ENCODE measurements around the gene FTSJ3.
"Not testable (repeated sequence)": the region's sequence is repeated elsewhere in the genome, so short reads cannot be mapped to it uniquely, and the experiment has no call there.

FTSJ3 gene, protein sequence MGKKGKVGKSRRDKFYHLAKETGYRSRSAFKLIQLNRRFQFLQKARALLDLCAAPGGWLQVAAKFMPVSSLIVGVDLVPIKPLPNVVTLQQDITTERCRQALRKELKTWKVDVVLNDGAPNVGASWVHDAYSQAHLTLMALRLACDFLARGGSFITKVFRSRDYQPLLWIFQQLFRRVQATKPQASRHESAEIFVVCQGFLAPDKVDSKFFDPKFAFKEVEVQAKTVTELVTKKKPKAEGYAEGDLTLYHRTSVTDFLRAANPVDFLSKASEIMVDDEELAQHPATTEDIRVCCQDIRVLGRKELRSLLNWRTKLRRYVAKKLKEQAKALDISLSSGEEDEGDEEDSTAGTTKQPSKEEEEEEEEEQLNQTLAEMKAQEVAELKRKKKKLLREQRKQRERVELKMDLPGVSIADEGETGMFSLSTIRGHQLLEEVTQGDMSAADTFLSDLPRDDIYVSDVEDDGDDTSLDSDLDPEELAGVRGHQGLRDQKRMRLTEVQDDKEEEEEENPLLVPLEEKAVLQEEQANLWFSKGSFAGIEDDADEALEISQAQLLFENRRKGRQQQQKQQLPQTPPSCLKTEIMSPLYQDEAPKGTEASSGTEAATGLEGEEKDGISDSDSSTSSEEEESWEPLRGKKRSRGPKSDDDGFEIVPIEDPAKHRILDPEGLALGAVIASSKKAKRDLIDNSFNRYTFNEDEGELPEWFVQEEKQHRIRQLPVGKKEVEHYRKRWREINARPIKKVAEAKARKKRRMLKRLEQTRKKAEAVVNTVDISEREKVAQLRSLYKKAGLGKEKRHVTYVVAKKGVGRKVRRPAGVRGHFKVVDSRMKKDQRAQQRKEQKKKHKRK

GRCh38 chr17:63827002-63827800 lies at the start of gene FTSJ3, which contains the start of gene PSMC5:
Gene FTSJ3, minus strand, starts transcription at chr17:63827663. Its CDS starts 761 bp downstream, at chr17:63826902.
Gene PSMC5, plus strand, starts transcription at chr17:63827431. Its CDS starts 60 bp downstream, at chr17:63827491.
- Mint-ChIP-seq H3K4me3 (peak within 1 kb of the TSS; percentile 87), H3K9me3 (no peaks in the 10 kb centered on the region), H3K36me3 (peaks cover 80% of the 10 kb centered on the region), H3K27ac (peak within 1 kb of the TSS; percentile 96), H3K4me1 (peaks cover 80% of the 10 kb centered on the region), H3K27me3 (no peaks in the 10 kb centered on the region)
- CTCF ChIA-PET = interaction anchor here (1.0 to 1.1 kb wide), 2 partner anchors 10 to 12 kb away, joined by 4 to 5 read pairs; no protein-coding TSS in a partner anchor
- peak; percentile 98 for DNase-seq

- not testable (repeated sequence) for H3K4me1 Mint-ChIP-seq, DNase-seq, H3K4me3 Mint-ChIP-seq, H3K27ac Mint-ChIP-seq, H3K36me3 Mint-ChIP-seq, H3K9me3 Mint-ChIP-seq
- CTCF ChIA-PET = interaction anchor here (0.6 to 2.3 kb wide), 3 partner anchors 9 to 23 kb away, joined by 3 to 7 read pairs (median 3); no protein-coding TSS in a partner anchor
- H3K27me3 Mint-ChIP-seq = peaks cover 47% of the 10 kb centered on the region
These were observed 47.2 kb upstream of the FTSJ3 start for GRCh38 chr17:63874693-63875092.

DNA sequence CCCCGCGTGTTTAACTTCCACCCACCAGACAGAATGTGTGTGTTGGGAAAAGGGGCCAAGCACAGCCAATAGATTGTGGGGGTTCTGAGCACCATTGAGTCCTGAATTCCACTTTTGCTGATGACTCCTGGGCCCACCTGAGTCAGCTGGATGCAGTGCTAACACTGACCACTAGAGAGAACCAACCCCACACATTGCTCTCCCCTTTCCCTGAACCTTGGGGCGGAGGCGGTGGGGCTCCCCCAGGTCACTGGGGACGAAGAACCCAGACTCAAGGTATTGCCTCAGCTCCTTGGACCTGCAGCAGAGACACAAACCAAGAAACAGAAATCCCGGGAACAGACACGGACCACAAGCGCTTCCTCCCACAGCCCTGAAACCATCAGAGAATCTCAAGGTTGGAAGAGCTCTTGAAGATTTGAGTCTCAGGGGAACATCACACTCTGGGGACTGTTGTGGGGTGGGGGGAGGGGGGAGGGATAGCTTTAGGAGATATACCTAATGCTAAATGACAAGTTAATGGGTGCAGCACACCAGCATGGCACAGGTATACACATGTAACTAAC lies 46.7 kb upstream of the FTSJ3 start:
- CTCF ChIA-PET = interaction anchor here (0.6 to 2.3 kb wide), 3 partner anchors 9 to 23 kb away, joined by 3 to 7 read pairs (median 3); no protein-coding TSS in a partner anchor
- H3K36me3 Mint-ChIP-seq, H3K4me1 Mint-ChIP-seq, H3K4me3 Mint-ChIP-seq, DNase-seq, H3K27ac Mint-ChIP-seq, H3K9me3 Mint-ChIP-seq: not testable (repeated sequence)
- peaks cover 53% of the 10 kb centered on the region for H3K27me3 Mint-ChIP-seq

DNA sequence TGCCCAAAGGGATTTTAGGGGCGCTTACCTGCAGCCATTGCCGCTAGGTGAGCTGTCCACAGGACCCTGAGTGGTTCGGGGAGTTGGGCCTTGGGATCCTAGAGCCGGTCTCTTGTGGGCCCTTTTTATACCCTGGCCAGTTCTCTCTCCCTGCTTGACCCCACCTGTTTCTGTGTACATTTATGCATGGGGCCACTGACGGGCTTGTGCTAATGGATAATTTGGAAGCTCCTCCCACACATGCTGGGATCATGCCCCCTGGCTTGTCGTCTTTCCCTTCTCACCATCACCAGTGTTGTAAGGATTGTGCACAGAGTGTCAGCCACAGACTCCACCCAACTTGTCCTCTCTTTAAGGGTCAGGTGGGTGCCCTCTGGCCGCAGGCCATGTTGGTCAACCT lies 46.1 kb upstream of the FTSJ3 start, which contains the start of gene CSH2:
TSS of gene CSH2 (minus strand) at position 101 of the 400 bp plus-strand sequence. CDS start at position 38, 63 bp downstream.
- not testable (repeated sequence) for H3K27ac Mint-ChIP-seq, H3K4me3 Mint-ChIP-seq, H3K36me3 Mint-ChIP-seq, H3K4me1 Mint-ChIP-seq, DNase-seq, H3K9me3 Mint-ChIP-seq
- CTCF ChIA-PET = interaction anchor here (2.3 kb wide), 1 partner anchor 15 kb away, joined by 7 read pairs; no protein-coding TSS in a partner anchor
- H3K27me3 Mint-ChIP-seq = peaks cover 53% of the 10 kb centered on the region

DNA sequence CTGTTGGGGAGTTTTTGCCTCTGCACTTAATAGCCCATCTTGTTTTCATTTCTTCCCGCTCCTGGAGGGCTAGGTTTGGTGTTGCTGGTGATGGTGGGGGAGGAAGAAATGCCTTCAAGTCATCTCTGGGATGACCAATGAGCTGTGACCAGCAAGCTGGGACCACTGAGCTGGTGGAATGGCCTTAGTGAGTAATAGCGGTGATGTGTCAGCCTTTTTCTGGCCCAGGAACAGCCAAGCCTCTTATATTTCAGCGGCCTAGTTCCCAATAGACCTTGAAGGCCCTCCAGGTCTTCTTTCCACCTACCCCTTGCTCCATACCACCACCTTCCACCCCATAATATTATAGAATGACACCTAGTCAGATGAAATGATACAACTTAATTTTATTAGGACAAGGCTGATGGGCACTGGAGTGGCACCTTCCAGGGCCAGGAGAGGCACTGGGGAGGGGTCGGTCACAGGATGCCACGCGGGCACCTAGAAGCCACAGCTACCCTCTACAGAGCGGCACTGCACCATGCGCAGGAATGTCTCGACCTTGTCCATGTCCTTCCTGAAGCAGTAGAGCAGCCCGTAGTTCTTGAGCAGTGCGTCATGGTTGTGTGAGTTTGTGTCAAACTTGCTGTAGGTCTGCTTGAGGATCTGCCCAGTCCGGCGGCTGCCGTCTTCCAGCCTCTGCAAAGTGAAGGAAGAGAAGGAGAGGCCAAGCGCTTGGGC lies 44.3 kb upstream of the FTSJ3 start:
- H3K4me1 Mint-ChIP-seq, H3K27ac Mint-ChIP-seq, H3K36me3 Mint-ChIP-seq, H3K4me3 Mint-ChIP-seq, H3K9me3 Mint-ChIP-seq, DNase-seq, CTCF ChIA-PET: not testable (repeated sequence)
- peaks cover 48% of the 10 kb centered on the region for H3K27me3 Mint-ChIP-seq

DNA sequence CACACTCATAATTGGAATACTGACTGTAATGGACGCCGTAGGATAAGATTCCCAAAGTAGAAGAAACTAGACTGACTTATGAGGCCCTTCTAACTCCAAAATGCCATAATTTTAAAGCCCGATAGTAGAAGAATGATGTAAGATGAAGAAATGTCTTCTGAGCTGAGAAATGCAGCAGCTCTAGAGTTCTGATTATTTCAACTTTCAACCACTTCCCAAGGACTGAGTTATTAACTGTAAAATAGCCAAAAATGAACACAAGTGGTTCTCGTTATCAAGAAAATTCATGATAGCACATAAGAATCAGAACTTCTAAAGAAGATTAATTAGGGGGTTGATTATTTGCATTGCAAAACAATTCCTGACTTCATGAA lies 42.8 kb upstream of the FTSJ3 start:
- CTCF ChIA-PET = interaction anchor here (1.3 kb wide), 1 partner anchor 13 kb away, joined by 4 read pairs; no protein-coding TSS in a partner anchor

DNA sequence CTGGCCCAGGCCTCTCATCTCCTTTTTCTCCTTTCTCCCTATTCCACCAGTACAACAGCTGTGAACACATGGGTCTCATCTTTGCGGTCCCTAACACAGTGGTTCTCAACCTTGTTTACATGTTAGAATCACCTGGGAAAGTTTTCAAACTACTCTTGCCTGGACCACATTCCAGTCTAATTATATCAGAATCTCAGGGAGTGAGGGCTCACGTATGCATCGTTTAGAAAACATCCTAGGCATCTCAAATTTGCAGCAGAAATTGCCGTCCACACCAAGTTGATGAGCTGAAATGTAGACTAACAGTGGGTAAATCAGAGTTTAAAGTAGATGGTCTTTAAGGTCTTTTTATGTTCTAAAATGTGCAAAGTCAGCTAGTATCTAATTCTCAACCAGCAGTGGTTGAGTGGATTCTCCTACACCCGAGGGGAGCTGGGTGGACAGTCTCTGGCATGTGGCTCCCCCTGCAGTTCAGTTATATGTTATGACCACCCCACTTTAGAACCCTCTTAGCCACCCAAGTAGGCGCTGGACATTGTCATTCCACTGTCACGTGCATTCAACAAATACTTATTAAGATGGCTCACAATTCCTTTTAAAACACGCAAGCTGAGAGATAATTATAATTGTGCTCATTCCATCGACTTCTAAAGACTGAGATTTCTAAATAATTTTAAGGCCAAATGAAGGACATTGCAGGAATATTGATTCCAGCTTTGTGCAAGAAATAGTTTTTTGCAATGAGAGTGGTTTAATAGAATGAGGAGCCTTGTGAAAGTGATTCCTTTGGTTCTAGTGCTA lies 42.2 kb upstream of the FTSJ3 start:
- H3K9me3 Mint-ChIP-seq, DNase-seq, H3K4me1 Mint-ChIP-seq, H3K4me3 Mint-ChIP-seq, H3K27ac Mint-ChIP-seq, H3K36me3 Mint-ChIP-seq: not testable (repeated sequence)
- CTCF ChIA-PET = interaction anchor here (1.3 kb wide), 1 partner anchor 13 kb away, joined by 4 read pairs; no protein-coding TSS in a partner anchor
- H3K27me3 Mint-ChIP-seq = peaks cover 34% of the 10 kb centered on the region

More for the DNA sequence above, 42.8 kb upstream of the FTSJ3 start:
- H3K36me3 Mint-ChIP-seq, H3K27ac Mint-ChIP-seq, DNase-seq, H3K4me1 Mint-ChIP-seq, H3K4me3 Mint-ChIP-seq, H3K9me3 Mint-ChIP-seq: not testable (repeated sequence)
- H3K27me3 Mint-ChIP-seq = peaks cover 40% of the 10 kb centered on the region

DNA sequence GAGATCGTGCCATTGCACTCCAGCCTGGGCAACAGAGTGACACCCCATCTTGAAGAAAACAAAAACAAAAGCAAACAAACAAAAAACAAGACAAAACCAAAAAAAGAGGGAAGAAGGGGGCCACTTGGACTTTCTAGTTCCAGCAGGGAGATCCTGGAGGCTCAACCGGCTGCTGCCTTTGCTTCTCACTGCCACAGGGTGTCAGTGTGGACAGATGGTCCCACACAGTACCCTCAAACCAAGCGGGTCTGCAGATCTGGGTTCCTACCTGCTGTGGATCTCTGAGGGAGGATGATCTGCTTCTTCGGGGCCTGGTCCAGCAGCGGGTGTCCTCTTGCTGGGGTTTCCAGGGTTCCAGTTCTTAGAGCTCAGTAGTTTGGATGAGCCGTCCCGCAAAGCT lies 39.2 kb upstream of the FTSJ3 start:
- not testable (repeated sequence) for H3K4me1 Mint-ChIP-seq, H3K36me3 Mint-ChIP-seq, DNase-seq

GRCh38 chr17:63859257-63859656 lies 31.8 kb upstream of the FTSJ3 start:
- no peaks in the 10 kb centered on the region for H3K36me3 Mint-ChIP-seq
- H3K27ac Mint-ChIP-seq = no peak overlapping the region
- no peak for DNase-seq
- no peaks in the 10 kb centered on the region for H3K4me1 Mint-ChIP-seq
- peaks cover 68% of the 10 kb centered on the region for H3K27me3 Mint-ChIP-seq
- CTCF ChIA-PET = interaction anchor here (0.6 to 5.3 kb wide), 5 partner anchors 11 to 87 kb away, joined by 3 to 28 read pairs (median 8); partner anchors contain the start of gene GH2
- H3K9me3 Mint-ChIP-seq = no peaks in the 10 kb centered on the region
- no peak overlapping the region for H3K4me3 Mint-ChIP-seq

More for the DNA sequence above, 39.2 kb upstream of the FTSJ3 start:
- not testable (repeated sequence) for H3K27ac Mint-ChIP-seq, H3K9me3 Mint-ChIP-seq, H3K4me3 Mint-ChIP-seq
- peaks cover 41% of the 10 kb centered on the region for H3K27me3 Mint-ChIP-seq
- CTCF ChIA-PET = interaction anchor here (0.7 to 2.9 kb wide), 13 partner anchors 10 to 441 kb away, joined by 3 to 18 read pairs (median 4); no protein-coding TSS in a partner anchor

DNA sequence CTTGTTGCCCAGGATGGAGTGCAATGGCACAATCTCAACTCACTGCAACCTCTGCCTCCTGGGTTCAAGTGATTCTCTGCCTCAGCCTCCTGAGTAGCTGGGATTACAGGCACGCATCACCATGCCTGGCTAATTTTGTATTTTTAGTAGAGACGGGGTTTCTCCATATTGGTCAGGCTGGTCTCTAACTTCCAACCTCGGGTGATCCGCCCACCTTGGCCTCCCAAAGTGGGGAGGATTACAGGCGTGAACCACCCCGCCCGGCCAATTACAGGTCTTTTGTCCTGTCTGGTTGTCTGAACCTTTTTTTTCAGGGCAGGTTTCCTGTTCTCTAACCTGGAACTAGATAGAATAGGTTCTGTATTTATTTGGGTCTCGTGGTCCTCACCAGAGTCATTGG lies 29.0 kb upstream of the FTSJ3 start:
- CTCF ChIA-PET = interaction anchor here (1.3 kb wide), 1 partner anchor 9 kb away, joined by 4 read pairs; no protein-coding TSS in a partner anchor
- DNase-seq, H3K4me3 Mint-ChIP-seq, H3K4me1 Mint-ChIP-seq, H3K9me3 Mint-ChIP-seq, H3K36me3 Mint-ChIP-seq, H3K27ac Mint-ChIP-seq: not testable (repeated sequence)
- peaks cover 70% of the 10 kb centered on the region for H3K27me3 Mint-ChIP-seq

GRCh38 chr17:63855185-63855584 lies 27.7 kb upstream of the FTSJ3 start:
- Mint-ChIP-seq H3K27ac (no peak overlapping the region), H3K4me1 (no peaks in the 10 kb centered on the region), H3K9me3 (no peaks in the 10 kb centered on the region), H3K27me3 (peaks cover 66% of the 10 kb centered on the region), H3K36me3 (no peaks in the 10 kb centered on the region), H3K4me3 (no peak overlapping the region)
- no peak for DNase-seq
- CTCF ChIA-PET = interaction anchor here (1.8 kb wide), 1 partner anchor 10 kb away, joined by 11 read pairs; no protein-coding TSS in a partner anchor

DNA sequence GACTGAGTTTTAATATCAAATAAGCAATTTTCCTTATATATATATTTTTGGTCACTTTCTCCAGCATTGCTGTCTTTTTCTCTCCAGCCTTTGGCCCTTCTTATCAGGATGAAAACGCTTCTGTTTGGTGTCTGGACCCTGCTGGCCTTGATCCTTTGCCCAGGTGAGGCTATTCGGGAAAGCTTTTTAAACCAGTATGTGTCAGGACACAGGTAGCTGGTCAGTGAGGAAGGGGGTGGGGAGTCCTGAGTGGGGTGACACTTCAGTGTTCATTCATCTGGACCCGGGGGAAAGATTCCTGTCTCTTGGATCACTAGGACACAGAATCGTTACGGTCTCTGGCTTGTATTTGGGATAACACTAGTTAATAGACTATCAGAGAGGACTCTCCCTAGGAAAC lies 27.2 kb upstream of the FTSJ3 start:
- Mint-ChIP-seq H3K27me3 (peaks cover 66% of the 10 kb centered on the region), H3K9me3 (no peaks in the 10 kb centered on the region), H3K4me3 (no peak overlapping the region), H3K27ac (no peak overlapping the region), H3K4me1 (peaks cover 2% of the 10 kb centered on the region), H3K36me3 (no peaks in the 10 kb centered on the region)
- CTCF ChIA-PET = interaction anchor here (0.5 to 1.8 kb wide), 2 partner anchors 11 to 174 kb away, joined by 4 to 11 read pairs; no protein-coding TSS in a partner anchor
- no peak for DNase-seq

Measured in activated naive CD4-positive, alpha-beta T cell treated with anti-CD3 and anti-CD28 coated beads, Interleukin-2, amount 10 ng/mL, durations not matched to agents 7 days and 5 days (primary cell).